IMR-90 (cell line): Measurements from ENCODE around the gene ERC2. TPM values are rescaled to one million over a fixed set of nuclear protein-coding genes. Genes with fewer than 3 reads are reported as not detected.

Source experiments
- ATAC-seq: fragments of 200-7000 bp; cut with Tn5 transposase; 2 replicates; pipeline ENCODE4 v1.9.1; 2020; ENCODE audit warnings: low read depth, mild to moderate bottlenecking, moderate library complexity
- BruUV-seq: library from RNA; stranded (reverse); fragments of 400-500 nt; replicated peaks from 2 replicates; lab custom pipeline; 2021; lab: Mats Ljungman, UMichigan
- CTCF ChIA-PET: fragments of 300-600 bp; formaldehyde crosslinking; extraction: SDS; loops from one replicate; lab custom pipeline; 2021; ENCODE audit warnings: antibody characterized with exemption; lab: Yijun Ruan, JAX
- POLR2A ChIA-PET: fragments of 300-600 bp; sonication (Branson Sonifier 250); formaldehyde crosslinking; loops from one replicate; lab custom pipeline; 2022; ENCODE audit warnings: antibody characterized with exemption; ENCODE audit not compliant: unreplicated experiment; lab: Charles Lee
- DNase-seq: peaks from one replicate; pipeline ENCODE4 v3.0.0; 2013
- H2AFZ ChIP-seq: replicated peaks from 2 replicates; pipeline ENCODE3; 2013; ENCODE audit warnings: low read length, mild to moderate bottlenecking; ENCODE audit not compliant: poor library complexity
- H2AK5ac ChIP-seq: 2 replicates; pipeline ENCODE4 v1.6.1; 2013; ENCODE audit warnings: low read depth, low read length, inconsistent platforms
- H2AK9ac ChIP-seq: replicated peaks from 2 replicates; pipeline ENCODE3; 2013; ENCODE audit warnings: mild to moderate bottlenecking, low read depth, low read length, moderate library complexity; ENCODE audit not compliant: poor library complexity
- H2BK120ac ChIP-seq: 2 replicates; pipeline ENCODE4 v1.6.1; 2013; ENCODE audit warnings: low read depth, low read length, inconsistent platforms
- H2BK15ac ChIP-seq: 3 replicates; pipeline ENCODE4 v1.6.1; 2013; ENCODE audit warnings: low read depth, low read length, inconsistent platforms
- H2BK20ac ChIP-seq: 2 replicates; pipeline ENCODE4 v1.6.1; 2013; ENCODE audit warnings: low read depth, mild to moderate bottlenecking, inconsistent platforms, low read length, moderate library complexity
- H2BK5ac ChIP-seq: 2 replicates; pipeline ENCODE4 v1.6.1; 2013; ENCODE audit warnings: mild to moderate bottlenecking, low read depth, low read length, inconsistent platforms; ENCODE audit not compliant: poor library complexity, severe bottlenecking
- H3K14ac ChIP-seq: replicated peaks from 2 replicates; pipeline ENCODE4 v1.6.1; 2013; ENCODE audit warnings: low read depth, low read length, inconsistent platforms
- H3K18ac ChIP-seq: 2 replicates; pipeline ENCODE4 v1.6.1; 2013; ENCODE audit warnings: low read depth, low read length, control low read depth
- H3K23ac ChIP-seq: 2 replicates; pipeline ENCODE4 v1.6.1; 2013; ENCODE audit warnings: low read depth, low read length, inconsistent platforms
- H3K27ac ChIP-seq: 2 replicates; pipeline ENCODE4 v1.5.1; 2013; ENCODE audit warnings: mild to moderate bottlenecking, control low read depth, low read length; ENCODE audit not compliant: insufficient read depth
- H3K27me3 ChIP-seq: 2 replicates; pipeline ENCODE4 v1.6.1; 2013; ENCODE audit warnings: low read length; ENCODE audit not compliant: control insufficient read depth, insufficient read depth
- H3K36me3 ChIP-seq: 2 replicates; pipeline ENCODE4 v1.6.1; 2013; ENCODE audit warnings: low read length, mixed read lengths; ENCODE audit not compliant: control insufficient read depth, insufficient read depth
- H3K4ac ChIP-seq: 2 replicates; pipeline ENCODE4 v1.6.1; 2013; ENCODE audit warnings: low read depth, low read length, inconsistent platforms
- H3K4me1 ChIP-seq: 2 replicates; pipeline ENCODE4 v1.6.1; 2013; ENCODE audit warnings: low read length, mixed read lengths; ENCODE audit not compliant: control insufficient read depth, insufficient read depth
- H3K4me2 ChIP-seq: 2 replicates; pipeline ENCODE4 v1.6.1; 2013; ENCODE audit warnings: low read depth, mild to moderate bottlenecking, control low read depth, low read length, moderate library complexity
- H3K4me3 ChIP-seq: 2 replicates; pipeline ENCODE4 v1.5.1; 2013; ENCODE audit warnings: low read depth, mild to moderate bottlenecking, control low read depth, low read length, moderate library complexity; ENCODE audit not compliant: insufficient read depth
- H3K56ac ChIP-seq: 2 replicates; pipeline ENCODE4 v1.6.1; 2013; ENCODE audit warnings: low read length, inconsistent platforms; ENCODE audit not compliant: insufficient read depth; ENCODE audit errors: extremely low read depth
- H3K79me1 ChIP-seq, 2 experiments: 2 replicates each; pipeline ENCODE4 v1.6.1; 2013; ENCODE audit warnings: low read length in 2 of 2, inconsistent platforms in 1 of 2, low read depth in 1 of 2
- H3K9ac ChIP-seq: 2 replicates; pipeline ENCODE4 v1.6.1; 2013; ENCODE audit warnings: low read depth, low read length, control low read depth
- H3K9me1 ChIP-seq: 2 replicates; pipeline ENCODE4 v1.6.1; 2013; ENCODE audit warnings: low read length, inconsistent platforms; ENCODE audit not compliant: insufficient read depth
- H3K9me3 ChIP-seq: 2 replicates; pipeline ENCODE4 v1.6.1; 2013; ENCODE audit warnings: low read length; ENCODE audit not compliant: control insufficient read depth, insufficient read depth
- H4K20me1 ChIP-seq: 2 replicates; pipeline ENCODE4 v1.6.1; 2013; ENCODE audit warnings: low read length, inconsistent platforms; ENCODE audit not compliant: insufficient read depth
- H4K5ac ChIP-seq: 2 replicates; pipeline ENCODE4 v1.6.1; 2013; ENCODE audit warnings: mild to moderate bottlenecking, low read depth, low read length, control low read depth
- H4K8ac ChIP-seq, 2 experiments: 2 replicates each; pipeline ENCODE4 v1.6.1; 2013; ENCODE audit warnings: low read depth in 2 of 2, low read length in 2 of 2, control low read depth in 1 of 2, inconsistent platforms in 1 of 2
- H4K91ac ChIP-seq: 2 replicates; pipeline ENCODE4 v1.6.1; 2013; ENCODE audit warnings: low read depth, low read length, inconsistent platforms; ENCODE audit not compliant: insufficient read depth
- CEBPB ChIP-seq: IDR thresholded peaks from 2 replicates; pipeline ENCODE4 v1.6.1; 2012; ENCODE audit warnings: low read depth, low read length, improper control_type of control experiment
- FOS ChIP-seq: fragments of 150-350 bp; IDR thresholded peaks from 2 replicates; pipeline ENCODE4 v1.6.1; 2016; ENCODE audit warnings: low read depth, low read length
- MAFK ChIP-seq: IDR thresholded peaks from 2 replicates; pipeline ENCODE4 v1.6.1; 2012; ENCODE audit warnings: low read depth, low read length, improper control_type of control experiment
- MAZ ChIP-seq: IDR thresholded peaks from 2 replicates; pipeline ENCODE4 v1.6.1; 2012; ENCODE audit warnings: low read depth, mild to moderate bottlenecking, low read length, improper control_type of control experiment, moderate library complexity, borderline replicate concordance
- RAD21 ChIP-seq: IDR thresholded peaks from 2 replicates; pipeline ENCODE4 v1.6.1; 2012; ENCODE audit warnings: low read length, improper control_type of control experiment
- SMC3 ChIP-seq: fragments of 150-350 bp; IDR thresholded peaks from 2 replicates; pipeline ENCODE4 v1.6.1; 2016; ENCODE audit warnings: low read depth, mild to moderate bottlenecking, antibody characterized with exemption, low read length, moderate library complexity
- USF2 ChIP-seq: fragments of 150-350 bp; IDR thresholded peaks from 2 replicates; pipeline ENCODE4 v1.6.1; 2017; ENCODE audit warnings: mild to moderate bottlenecking, antibody characterized with exemption, low read length, low read depth
- WGBS, 2 experiments: methylation state at CpG; one replicate each; pipeline versions ENCODE4 v1.1.5 to v1.1.7; 2013; ENCODE audit warnings: missing lambda C conversion rate in 2 of 2; ENCODE audit not compliant: insufficient read length in 1 of 2; ENCODE audit errors: extremely low coverage in 2 of 2; 5-methylcytosine and 5-hydroxymethylcytosine counted together
- dilution Hi-C: fragments of 300-500 bp; cut with HindIII; formaldehyde crosslinking; loops from one replicate; pipeline ENCODE4 v1.14.3; 2018; ENCODE audit warnings: low sequenced_read_pairs; ENCODE audit not compliant: unreplicated experiment
- in situ Hi-C: fragments of 300-500 bp; cut with MboI; formaldehyde crosslinking; loops from 3 replicates; pipeline ENCODE4 v1.14.3; 2019; ENCODE audit warnings: low sequenced_read_pairs, inconsistent platforms, mixed read lengths
- intact Hi-C: fragments of 100-400 bp; cut with micrococcal nuclease; formaldehyde crosslinking; loops from 2 replicates; pipeline ENCODE4 v1.10.0; 2022
- polyA plus RNA-seq, 3 experiments: library from polyadenylated mRNA; depleted of rRNA; stranded (reverse); fragments of >200 nt; gene quantifications; 2 replicates each; pipeline ENCODE4 v1.2.3, GENCODE V29; 2012; ENCODE audit warnings: low replicate concordance in 1 of 3
- total RNA-seq: library from RNA; depleted of rRNA; stranded (reverse); fragments of >200 nt; gene quantifications from 2 replicates; pipeline ENCODE4 v1.2.3, GENCODE V29; 2012

Gene ERC2
- total and polyA plus RNA-seq, 2 of the 4 experiments (the other 2 are of a cell fraction): 0.17 to 0.18 TPM

- no peak overlapping the region for H2BK15ac ChIP-seq
- no peaks in the 10 kb centered on the region for H3K79me1 ChIP-seq
- H3K4me1 ChIP-seq: no peaks in the 10 kb centered on the region
- no peak overlapping the region for H3K9ac ChIP-seq
- no peak overlapping the region for H3K56ac ChIP-seq
- no peak overlapping the region for H3K23ac ChIP-seq
- no peak overlapping the region for H3K27ac ChIP-seq
- no TSS peak for BruUV-seq
- no peak overlapping the region for H3K4ac ChIP-seq
- no peak overlapping the region for H3K4me3 ChIP-seq
- H3K36me3 ChIP-seq: no peaks in the 10 kb centered on the region
- no peak overlapping the region for H2BK120ac ChIP-seq
- H2AK5ac ChIP-seq: no peak overlapping the region
- H4K5ac ChIP-seq: no peak overlapping the region
- H3K18ac ChIP-seq: no peak overlapping the region
- TF ChIP-seq SMC3 (no peak), FOS (no peak), CEBPB (no peak), USF2 (no peak), RAD21 (no peak), MAZ (no peak), MAFK (0 out of 2 replicates have a peak, but pooled peaks have one; percentile 24)
- no peak overlapping the region for H2AK9ac ChIP-seq
- no peak overlapping the region for H4K8ac ChIP-seq
- ChIA-PET POLR2A (no interaction called here), CTCF (no interaction called here)
- no peak overlapping the region for H3K14ac ChIP-seq
- ATAC-seq (no peak), DNase-seq (no peak)
- no peak overlapping the region for H4K91ac ChIP-seq
- WGBS, 2 experiments: no CpG with 5 or more reads among the region's 3 CpGs
- no peaks in the 10 kb centered on the region for H4K20me1 ChIP-seq
- in situ Hi-C loops (no loop called here), intact Hi-C loops (no loop called here), dilution Hi-C loops (no loop called here)
- H3K4me2 ChIP-seq: no peak overlapping the region
- no peak overlapping the region for H2AFZ ChIP-seq
- H3K27me3 ChIP-seq: peaks cover 2% of the 10 kb centered on the region
- no peak overlapping the region for H2BK20ac ChIP-seq
- no peaks in the 10 kb centered on the region for H3K9me3 ChIP-seq
- H2BK5ac ChIP-seq: no peak overlapping the region
- no peaks in the 10 kb centered on the region for H3K9me1 ChIP-seq
These were observed 320.9 kb downstream of the ERC2 start for GRCh38 chr3:56147354-56147753.
